Stimulated activated CD8-positive, alpha-beta memory T cell treated with anti-CD3 and anti-CD28 coated beads, Interleukin-4, amount 100 ng/mL, for 24 hours (primary cell): ENCODE data around the gene FANCD2.
"Not testable (repeated sequence)": the region's sequence is repeated elsewhere in the genome, so short reads cannot be mapped to it uniquely, and the experiment has no call there.

ENCODE experiments used
- DNase-seq: peaks from one replicate; pipeline ENCODE4 v3.0.0-alpha.2; 2020; ENCODE audit warnings: low read depth

FANCD2 gene

DNA sequence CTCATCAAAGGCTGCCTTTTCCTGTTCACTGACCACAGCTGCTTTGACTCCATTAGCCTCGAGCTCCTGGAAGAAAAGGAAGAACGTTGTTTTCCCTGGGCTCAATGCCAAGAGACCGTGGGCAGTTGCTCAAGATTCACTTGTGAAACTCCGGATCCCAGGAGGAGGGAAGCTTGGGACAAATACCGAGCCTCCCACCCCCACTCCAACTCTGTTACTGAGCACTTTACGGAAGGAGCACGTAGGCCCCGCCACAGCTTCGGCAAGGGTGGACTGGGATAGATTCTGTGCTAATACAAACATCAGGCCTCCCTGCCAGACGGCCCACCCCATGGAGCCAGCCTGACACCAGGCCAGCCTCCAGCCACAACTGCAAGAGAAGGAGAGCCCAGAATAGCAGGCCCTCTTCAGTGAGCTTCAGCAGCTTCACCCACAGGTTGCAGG is 10.8 kb upstream of the FANCD2 start:
- no peak for DNase-seq

DNA sequence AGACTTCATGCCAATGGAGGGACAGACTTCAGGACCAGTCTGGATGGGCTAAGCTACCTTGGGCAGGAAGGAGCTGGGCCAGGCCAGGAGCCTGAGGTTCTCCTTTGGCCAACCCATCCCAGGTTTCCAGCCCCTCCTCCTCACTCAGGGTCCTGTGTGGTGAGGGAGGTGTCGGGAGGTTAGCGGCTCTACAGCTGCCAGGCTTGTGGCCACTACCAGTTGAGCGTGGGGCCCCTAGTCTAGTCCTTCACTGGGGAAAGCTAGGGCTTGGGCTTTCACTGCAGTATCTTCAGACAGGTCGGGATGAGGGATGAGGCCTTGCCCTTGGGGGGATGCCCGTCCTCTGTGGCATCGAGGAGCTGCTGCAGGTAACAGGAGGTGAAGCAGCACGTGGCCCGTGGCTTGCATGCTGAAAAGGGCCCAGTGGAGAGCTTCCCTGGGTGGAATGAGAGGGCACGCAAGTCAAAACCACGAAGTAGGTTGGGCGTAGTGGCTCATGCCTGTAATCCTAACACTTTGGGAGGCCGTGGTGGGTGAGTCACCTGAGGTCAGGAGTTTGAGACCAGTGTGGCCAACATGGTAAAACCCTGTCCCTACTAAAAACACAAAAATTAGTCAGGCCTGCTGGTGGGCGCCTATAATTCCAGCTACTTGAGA is 8.5 kb upstream of the FANCD2 start:
- peak; percentile 38 for DNase-seq

DNA sequence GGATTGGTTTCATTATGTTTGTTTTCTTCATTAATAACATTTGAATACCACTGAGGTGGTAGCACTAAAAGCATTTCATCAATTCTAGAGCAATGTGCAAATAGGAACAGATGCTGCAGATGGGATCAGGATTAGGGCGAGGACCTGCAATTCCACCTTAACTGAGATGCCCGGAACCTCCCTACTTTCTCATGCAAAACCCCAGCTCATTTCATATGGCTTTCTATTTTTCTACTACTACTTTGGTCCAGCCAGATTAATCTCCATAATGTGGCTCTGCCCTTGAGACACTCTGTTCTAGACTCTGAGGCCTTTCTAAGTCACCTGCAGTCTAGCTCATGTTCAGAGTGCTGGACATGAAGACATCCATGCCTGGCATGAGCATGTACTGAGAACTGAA is 7.4 kb upstream of the FANCD2 start:
- DNase-seq, result not testable (repeated sequence)

DNA sequence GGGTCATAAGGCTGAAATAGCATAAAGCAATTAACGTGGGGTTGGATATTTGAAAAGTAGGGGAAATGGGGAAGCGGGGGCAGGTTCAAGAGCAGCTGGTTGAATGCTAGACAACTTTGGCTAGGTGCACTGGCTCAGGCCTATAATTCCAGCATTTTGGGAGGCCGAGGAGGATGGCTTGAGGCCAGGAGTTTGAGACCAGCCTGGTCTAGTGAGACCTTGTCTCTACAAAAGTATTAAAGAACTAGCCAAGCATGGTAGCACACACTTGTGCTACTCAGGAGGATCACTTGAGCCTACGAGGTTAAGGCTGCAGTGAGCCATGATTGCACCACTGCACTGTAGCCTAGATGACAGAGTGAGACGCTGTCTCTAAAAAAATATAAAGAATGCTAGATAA is 6.9 kb upstream of the FANCD2 start:
- DNase-seq, result no peak

DNA sequence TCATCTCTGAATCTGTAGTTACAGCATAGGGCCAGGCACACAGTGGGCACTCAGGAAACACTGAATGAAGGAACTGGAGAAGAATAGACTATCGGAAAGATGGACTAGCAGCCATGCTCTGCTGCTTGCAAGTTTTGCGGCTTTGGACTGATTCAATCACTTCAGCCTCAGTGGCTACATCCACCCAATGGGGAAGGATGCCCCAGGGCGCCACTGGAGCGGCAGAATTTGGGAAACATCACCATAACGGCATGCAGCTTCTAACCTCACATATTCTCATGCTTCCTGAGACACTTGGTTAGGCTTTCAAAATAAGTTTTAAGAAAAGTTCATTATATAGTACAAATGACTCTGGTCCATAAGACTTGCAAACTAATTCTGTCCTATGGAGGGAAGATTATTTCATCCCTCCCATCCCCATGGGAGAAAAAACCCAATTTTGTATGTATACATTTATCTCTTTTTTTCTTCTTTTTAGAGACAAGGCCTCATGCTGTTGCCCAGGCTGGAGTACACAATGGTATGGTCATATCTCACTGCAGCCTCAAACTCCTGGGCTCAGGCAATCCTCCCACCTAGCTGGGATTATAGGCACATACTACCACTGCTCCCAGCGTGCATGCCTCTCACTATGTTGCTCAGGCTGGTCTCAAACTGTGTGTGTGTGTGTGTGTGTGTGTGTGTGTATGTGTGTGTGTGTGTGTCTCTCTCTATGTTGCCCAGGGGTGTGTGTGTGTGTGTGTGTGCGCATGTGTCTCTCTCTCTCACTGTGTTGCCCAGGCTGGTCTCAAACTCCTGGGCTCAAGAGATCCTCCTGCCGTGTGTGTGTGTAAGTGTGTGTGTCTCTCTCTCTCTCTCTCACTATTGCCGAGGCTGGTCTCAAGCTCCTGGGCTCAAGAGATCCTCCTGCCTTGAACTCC is 4.1 kb upstream of the FANCD2 start:
- DNase-seq, result no peak

DNA sequence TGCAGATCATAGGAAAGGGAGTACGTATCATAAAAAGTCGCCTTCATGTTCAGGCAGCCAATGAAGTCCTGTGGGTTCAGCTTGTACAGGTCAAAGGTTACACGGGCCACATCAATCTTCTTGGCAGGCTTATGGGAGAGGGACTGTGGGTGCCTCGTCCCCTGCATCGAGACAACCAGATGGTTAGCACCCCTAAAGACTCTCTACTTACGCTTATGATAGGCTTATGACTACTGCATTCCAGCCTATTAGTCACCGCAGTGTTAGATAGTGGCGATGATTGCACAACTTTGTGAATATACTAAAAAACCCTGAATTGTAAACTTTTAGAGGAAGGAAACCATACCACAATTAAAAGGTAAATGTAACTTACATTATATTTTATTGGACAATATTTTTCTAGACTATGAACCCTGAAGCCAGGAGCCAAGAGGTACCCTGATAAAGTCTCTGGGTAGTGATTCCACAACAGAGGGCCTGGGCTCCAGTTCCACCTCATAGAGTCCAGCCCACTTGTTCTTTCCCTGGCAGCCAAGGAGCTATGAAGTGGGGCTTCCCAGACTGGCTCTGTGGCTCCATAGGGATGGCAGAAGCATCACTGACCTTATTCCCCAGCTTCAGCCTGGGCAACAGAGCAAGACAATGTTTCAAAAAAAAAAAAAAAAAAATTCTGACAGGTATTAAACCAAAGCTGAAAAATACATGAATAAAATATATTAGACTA is 2.5 kb upstream of the FANCD2 start:
- DNase-seq, result no peak

DNA sequence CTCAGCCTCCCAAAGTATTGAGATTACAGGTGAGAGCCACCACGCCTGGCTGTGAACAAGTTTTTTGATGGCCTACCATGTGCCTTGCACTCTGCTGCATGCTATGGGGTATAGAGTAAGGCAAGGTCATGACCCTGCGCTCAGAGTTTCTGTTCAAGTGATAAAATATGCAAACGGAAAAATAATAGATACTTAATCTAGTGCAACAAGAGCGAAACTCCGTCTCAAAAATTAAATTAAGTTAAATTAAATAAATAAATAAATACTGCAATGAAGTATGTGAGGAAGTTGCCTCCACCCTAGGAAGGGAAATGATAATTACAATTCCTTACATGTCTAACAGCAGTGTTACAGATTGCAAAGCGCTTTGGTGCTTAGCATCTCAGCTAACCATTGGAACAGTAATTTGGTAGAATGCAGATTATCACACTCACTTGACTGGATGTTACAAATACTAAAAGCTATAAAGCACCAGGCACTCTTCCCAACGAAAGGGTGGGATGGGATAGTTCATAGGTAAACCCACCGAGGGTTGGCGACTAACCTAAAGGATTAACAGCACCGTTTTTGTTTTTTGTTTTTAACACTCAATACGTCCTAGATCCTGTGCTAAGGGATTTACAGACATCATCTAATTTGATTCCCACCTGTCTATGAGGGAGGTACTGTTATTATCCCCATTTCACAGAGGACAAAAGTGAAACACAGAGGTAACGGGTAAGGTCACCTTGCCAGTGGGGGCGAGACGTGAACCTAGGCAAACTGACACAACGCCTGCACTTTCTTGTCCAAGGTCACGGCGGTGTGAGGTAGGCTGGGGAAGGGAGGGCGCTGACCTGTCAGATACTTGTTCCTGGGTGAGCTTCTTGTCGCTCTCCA is 793 bp upstream of the FANCD2 start:
- no peak for DNase-seq

DNA sequence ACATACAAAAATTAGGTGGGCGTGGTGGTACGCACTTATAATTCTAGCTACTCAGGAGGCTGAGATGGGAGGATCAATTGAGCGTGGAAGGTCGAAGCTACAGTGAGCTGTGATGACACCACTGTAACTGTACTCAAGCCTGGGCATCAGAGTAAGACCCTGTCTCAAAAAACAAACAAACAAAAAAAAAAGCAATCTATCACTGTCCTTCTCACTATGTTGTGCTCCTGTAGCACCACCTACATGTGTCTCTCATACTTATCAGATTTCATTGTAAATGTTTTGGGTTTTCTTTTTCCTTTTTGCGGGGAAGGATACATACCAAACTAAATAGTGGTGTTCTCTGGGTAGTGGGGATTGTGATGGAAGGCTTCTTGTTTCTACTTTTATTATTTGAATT is 14.8 kb downstream of the FANCD2 start:
- no peak for DNase-seq

DNA sequence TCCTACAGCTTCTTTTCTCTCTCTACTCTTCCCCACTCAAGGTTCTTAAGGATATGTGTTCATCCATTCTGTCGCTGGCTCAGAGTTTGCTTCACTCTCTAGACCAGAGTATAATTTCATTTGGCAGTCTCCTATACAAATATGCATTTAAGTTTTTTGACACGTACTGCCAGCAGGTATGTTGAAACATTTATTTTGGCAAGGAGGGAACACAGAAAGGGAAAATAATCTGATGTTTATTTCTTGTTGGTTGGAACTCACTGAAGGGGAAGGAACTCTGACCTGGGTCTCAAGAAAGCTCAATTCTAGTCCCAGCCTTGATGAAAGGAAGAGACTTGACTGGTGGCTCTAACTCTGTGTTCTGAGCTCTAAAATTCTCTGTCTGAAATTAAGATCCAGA is 21.6 kb downstream of the FANCD2 start:
- no peak for DNase-seq

DNA sequence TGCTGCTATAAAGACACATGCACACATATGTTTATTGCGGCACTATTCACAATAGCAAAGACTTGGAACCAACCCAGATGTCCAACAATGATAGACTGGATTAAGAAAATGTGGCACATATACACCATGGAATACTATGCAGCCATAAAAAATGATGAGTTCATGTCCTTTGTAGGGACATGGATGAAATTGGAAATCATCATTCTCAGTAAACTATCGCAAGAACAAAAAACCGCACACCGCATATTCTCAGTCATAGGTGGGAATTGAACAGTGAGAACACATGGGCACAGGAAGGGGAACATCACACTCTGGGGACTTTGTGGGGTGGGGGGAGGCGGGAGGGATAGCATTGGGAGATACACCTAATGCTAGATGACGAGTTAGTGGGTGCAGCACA is 26.8 kb downstream of the FANCD2 start:
- not testable (repeated sequence) for DNase-seq

DNA sequence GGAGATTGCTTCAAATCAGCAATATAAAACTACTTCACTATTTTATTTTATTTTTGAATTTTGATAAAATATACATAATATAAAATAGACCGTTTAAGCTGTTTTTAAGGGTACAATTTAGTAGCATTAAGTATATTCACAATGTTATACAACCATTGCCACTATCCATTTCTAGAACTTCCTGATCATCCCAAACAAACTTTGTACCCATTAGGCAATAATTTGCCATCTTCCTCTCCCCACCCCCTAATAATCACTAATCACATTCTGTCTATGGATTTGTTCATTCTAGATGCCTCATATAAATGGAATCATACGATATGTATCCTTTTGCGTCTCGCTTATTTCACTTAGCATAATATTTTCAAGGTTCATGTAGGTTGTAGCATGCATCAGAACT is 28.9 kb downstream of the FANCD2 start:
- no peak for DNase-seq

DNA sequence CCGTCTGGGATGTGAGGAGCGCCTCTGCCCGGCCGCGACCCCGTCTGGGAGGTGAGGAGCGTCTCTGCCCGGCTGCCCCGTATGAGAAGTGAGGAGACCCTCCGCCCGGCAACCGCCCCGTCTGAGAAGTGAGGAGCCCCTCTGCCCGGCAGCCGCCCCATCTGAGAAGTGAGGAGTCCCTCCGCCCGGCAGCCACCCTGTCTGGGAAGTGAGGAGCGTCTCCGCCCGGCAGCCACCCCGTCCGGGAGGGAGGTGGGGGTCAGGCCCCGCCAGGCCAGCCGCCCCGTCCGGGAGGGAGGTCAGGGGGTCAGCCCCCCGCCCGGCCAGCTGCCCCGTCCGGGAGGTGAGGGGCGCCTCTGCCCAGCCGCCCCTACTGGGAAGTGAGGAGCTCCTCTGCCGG is 43.8 kb downstream of the FANCD2 start:
- DNase-seq, result not testable (repeated sequence)

DNA sequence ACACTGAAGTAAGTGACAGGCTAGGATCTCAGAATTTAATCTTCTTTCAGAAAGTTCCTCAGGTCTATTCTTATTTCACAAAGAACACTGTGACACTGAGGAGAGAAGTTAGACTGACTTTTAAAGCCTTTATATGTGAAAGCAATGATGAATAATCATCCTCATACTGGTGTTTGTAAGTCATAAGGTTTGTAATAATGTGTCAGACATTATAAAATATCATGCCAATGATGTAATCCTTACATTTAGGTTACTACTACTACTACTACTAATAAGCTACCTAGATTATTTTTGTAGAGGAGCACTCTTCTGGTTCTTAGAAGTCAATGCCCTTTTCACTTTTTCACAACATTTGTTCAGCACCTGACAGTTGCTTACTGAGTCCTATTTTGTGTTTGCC is 48.4 kb downstream of the FANCD2 start:
- DNase-seq, result no peak

DNA sequence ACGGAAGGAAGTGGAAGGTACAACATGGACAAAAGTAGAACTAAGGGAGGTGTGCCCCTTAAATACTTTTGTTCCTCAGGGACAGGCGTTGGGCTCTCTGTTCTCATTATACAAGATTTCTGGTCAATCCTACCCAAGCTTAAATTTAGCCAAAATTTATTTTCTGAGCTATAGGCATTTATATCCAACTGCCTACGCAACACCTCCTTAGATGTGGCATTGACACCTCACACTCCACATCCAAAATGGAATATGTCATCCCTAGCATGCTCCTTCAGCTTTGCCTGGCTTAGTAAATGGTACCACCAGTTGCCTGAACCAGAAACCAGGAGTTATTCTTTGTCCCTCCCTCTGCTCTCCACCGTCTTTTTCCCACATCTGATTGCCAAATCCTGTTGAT is 55.6 kb downstream of the FANCD2 start:
- no peak for DNase-seq

DNA sequence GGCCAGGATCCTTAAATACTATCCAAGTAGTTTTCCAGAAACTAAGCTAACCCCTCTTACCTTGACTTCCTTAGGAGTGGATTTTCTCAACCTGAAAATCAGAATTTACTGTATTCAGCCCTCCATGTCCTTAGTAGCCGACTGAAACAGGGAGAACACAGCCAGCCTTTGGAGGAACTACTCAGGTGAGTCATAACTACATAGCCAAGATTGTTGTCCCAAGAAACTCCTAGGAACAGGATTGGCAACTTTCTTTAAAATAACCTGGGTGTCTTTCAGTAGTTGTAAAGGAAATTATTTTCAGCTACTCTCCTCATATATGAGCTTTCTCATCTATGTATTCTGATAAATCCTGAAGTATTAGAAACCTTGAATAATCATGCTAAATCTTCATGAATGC is 59.5 kb downstream of the FANCD2 start:
- no peak for DNase-seq

DNA sequence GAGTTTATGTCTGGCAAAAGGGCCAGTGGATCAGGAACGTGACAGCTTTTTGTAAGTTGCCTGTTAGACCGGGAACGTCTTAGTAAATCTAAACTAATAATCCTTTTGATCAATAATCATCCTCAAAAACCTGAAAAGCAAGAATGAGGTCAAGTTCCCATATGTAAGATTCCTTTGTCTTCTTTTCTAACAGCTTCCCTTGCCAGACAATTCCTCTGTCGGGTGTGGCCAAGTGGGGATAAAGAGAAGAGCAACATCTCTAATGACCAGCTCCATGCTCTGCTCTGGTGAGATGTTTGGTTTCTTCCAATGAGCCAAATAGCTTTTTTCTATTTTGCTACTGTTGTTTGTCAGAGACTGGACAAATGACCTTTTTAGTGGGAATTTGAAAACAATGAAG is 62.0 kb downstream of the FANCD2 start:
- DNase-seq, result no peak

DNA sequence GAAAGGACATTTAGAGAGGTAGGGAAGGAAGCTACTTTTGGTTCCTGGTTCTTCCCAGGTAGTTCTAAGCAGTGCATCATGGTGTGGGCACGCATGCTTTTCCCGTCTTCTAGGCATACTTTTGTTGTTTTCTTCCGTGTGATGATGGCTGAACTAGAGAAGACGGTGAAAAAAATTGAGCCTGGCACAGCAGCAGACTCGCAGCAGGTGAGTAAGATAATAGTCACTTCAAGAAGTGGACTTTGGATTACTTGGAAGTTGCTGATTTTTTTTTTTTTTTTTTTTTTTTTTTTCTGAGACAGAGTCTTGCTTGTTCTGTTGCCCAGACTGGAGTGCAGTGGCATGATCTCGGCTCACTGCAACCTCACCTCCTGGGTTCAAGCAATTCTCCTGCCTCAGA is 63.9 kb downstream of the FANCD2 start:
- no peak for DNase-seq

DNA sequence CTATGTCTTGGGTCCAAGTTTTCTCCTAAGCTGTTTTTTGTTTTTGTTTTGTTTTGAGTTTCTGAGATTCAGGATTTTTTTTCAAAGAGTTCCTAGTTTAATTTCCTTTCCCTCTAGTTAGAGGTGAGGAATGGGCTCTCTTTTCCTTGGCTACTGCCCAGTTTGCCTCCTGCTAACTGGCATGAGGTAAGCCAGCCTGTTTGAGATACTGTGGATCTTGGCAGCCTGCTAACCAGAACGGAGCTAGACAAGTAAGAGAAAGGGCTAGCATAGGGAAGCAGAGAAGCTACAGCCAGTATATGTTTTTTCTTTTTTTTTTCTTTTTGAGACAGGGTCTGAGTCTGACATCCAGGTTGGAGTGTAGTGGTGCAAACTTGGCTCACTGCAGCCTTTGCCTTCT is 64.5 kb downstream of the FANCD2 start:
- not testable (repeated sequence) for DNase-seq

DNA sequence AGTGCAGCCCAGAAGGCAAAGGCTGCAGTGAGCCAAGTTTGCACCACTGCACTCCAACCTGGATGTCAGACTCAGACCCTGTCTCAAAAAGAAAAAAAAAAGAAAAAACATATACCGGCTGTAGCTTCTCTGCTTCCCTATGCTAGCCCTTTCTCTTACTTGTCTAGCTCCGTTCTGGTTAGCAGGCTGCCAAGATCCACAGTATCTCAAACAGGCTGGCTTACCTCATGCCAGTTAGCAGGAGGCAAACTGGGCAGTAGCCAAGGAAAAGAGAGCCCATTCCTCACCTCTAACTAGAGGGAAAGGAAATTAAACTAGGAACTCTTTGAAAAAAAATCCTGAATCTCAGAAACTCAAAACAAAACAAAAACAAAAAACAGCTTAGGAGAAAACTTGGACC is 65.2 kb downstream of the FANCD2 start:
- DNase-seq, result not testable (repeated sequence)

DNA sequence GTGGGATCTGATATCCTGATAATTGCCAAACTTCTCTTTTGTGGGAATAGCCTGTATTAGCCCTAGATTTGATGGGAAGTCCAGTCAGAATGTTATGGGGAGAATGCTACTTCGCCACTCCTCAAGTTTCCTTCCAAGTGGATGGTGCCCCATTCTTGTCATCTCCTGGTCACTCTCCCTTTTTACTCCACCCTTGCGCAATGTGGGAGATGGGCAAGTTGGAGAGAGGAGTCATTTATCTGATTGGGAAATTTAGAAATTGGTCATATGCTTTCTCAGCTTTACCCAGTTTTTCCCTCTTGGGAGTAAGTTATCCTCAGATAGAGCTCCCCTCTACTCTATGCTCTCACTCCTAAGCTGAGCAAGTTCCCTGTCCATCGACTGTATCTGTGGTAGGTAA is 67.4 kb downstream of the FANCD2 start:
- no peak for DNase-seq

DNA sequence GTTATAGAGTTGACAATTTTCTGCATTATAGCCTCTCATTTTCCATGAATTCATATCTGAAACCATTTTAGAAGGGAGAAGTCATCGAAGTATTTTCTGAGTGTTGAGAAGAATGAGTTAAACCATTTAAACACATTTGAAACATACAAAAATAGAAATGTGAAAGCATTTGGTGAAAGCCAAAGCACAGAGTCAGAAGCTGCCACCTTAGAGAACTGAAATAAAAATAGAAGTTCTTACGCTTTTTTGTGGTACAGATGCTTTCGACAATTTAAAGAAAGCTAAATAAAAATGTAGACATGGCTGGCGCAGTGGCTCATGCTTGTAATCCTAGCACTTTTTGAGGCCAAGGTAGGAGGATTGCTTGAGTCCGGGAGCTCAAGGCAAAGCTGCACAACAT is 72.8 kb downstream of the FANCD2 start:
- no peak for DNase-seq

DNA sequence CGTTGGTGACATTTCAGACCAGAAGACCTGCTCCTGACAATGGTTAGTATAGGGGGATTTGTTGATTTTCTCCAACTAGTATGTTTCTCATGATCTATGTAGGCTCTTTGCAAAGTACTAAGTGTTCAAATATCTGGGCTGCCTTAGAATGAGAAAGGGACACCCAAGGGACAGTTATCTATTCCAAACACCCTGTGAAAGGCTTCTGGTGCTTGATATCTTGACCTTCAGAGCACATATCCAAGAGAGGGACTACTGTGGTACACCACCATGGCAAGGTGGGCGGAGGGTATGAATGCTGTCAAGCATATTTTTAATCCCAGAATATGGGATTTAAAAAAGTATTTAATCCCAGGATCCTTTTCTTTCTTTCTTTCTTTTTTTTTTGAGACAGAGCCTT is 80.7 kb downstream of the FANCD2 start:
- no peak for DNase-seq
